Upper lobe of left lung (tissue), 6 donors: ENCODE measurements around the gene SPRR3. TPM values are rescaled to one million over a fixed set of nuclear protein-coding genes. Genes with fewer than 3 reads are reported as not detected.
"Not testable (repeated sequence)": the region's sequence is repeated elsewhere in the genome, so short reads cannot be mapped to it uniquely, and the experiment has no call there.

Source experiments
- ATAC-seq, 2 donors: fragments of 200-7000 bp; cut with Tn5 transposase; one replicate each; pipeline ENCODE4 v1.9.1; 2022; ENCODE audit warnings: mild to moderate bottlenecking in 2 of 2, moderate library complexity in 2 of 2; ENCODE audit not compliant: low FRiP score in 2 of 2
- DNase-seq, 2 donors: peaks; one replicate each; pipeline ENCODE4 v3.0.0-alpha.2; 2019 to 2020
- H3K27ac ChIP-seq, 4 donors: fragments of 200-600 bp; sonication (generic); one replicate each; pipeline ENCODE4 v1.5.1; 2016 to 2019
- H3K27me3 ChIP-seq, 4 donors: fragments of 200-600 bp; sonication (generic); one replicate each; pipeline ENCODE4 v1.5.1; 2017 to 2019
- H3K36me3 ChIP-seq, 4 donors: fragments of 200-600 bp; sonication (generic); one replicate each; pipeline ENCODE4 v1.5.1; 2016 to 2019
- H3K4me1 ChIP-seq, 4 donors: fragments of 200-600 bp; sonication (generic); one replicate each; pipeline ENCODE4 v1.5.1; 2018 to 2019
- H3K4me3 ChIP-seq, 4 donors: fragments of 200-600 bp; sonication (generic); one replicate each; pipeline ENCODE4 v1.5.1; 2017 to 2019; ENCODE audit warnings: mild to moderate bottlenecking in 2 of 4, moderate library complexity in 1 of 4
- H3K9me3 ChIP-seq, 4 donors: fragments of 200-600 bp; sonication (generic); one replicate each; pipeline ENCODE4 v1.5.1; 2018 to 2019
- EP300 ChIP-seq, 4 donors: sonication (generic); formaldehyde crosslinking; IDR thresholded peaks; one replicate each; pipeline ENCODE4 v1.5.1; 2017; ENCODE audit warnings: antibody characterized with exemption in 4 of 4, control low read depth in 2 of 4
- POLR2A ChIP-seq, 4 donors: fragments of 450-650 bp; IDR thresholded peaks; one replicate each; pipeline ENCODE4 v1.5.1; 2016 to 2017; ENCODE audit warnings: antibody characterized with exemption in 4 of 4, mild to moderate bottlenecking in 2 of 4
- POLR2AphosphoS5 ChIP-seq, 2 donors: sonication (generic); formaldehyde crosslinking; IDR thresholded peaks; one replicate each; pipeline ENCODE4 v1.5.1; 2017; ENCODE audit warnings: antibody characterized with exemption in 2 of 2
- WGBS, 2 donors: methylation state at CpG; one replicate each; pipeline ENCODE4 v1.1.5; 2017 to 2018; 5-methylcytosine and 5-hydroxymethylcytosine counted together
- total RNA-seq, 6 donors: library from RNA; depleted of rRNA in 4 of 6; stranded (reverse); fragments of >200 nt in 4 of 6; gene quantifications; one replicate each; pipeline versions ENCODE4 v1.1.0 to v1.2.1, GENCODE V29; 2016 to 2021
- TF ChIP-seq, protein P1 (sequence below), 6 experiments: fragments of 450-650 bp in 4 of 6; fragments of 200-600 bp in 2 of 6; sonication (generic) in 2 of 6; IDR thresholded peaks; one replicate each; pipeline ENCODE4 v1.5.1; 2016 to 2019; ENCODE audit warnings: antibody characterized with exemption in 6 of 6
- donor health status: DM: no; HTN: no; CAD: no; lungs with moderate emphysema.
- donor health status: DM: no; HTN: yes; CAD: no; lungs with severe emphysema.

SPRR3 gene
- total RNA-seq, 6 donors from 2014 or later = not detected

DNA sequence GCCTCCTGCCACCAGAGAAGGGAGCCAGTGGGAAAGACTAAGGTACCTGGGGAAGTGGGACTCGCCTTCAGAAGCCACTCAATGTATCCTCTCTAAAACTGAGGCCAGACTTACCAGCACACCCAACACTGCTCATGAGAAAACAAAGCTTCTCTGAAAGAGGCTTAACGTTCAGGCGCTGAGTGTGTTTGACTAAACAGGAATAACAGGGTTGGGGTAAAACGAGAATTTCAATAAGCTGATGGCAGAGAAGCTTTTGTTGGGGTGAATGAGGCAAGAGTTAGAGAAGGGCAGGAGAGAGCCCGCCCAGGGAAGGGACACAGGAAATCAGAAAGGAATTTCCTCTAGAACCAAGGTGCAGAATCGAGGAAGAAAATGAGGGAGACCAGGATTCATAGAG lies 1.7 kb upstream of the SPRR3 start:
- Histone ChIP-seq H3K27ac (no peak overlapping the region), H3K27me3 (no peaks in the 10 kb centered on the region), H3K4me1 (no peaks in the 10 kb centered on the region), H3K9me3 (no peaks in the 10 kb centered on the region), H3K36me3 (no peaks in the 10 kb centered on the region), H3K4me3 (no peak overlapping the region)
- DNase-seq = no peak
- peak in 1 of 2 donors; percentile 39 for ATAC-seq
- no peak for TF ChIP-seq POLR2AphosphoS5 (IDR thresholded peaks at IDR 0.05)
- TF ChIP-seq POLR2A (IDR thresholded peaks at IDR 0.05) = no peak
- TF ChIP-seq, protein P1, sequence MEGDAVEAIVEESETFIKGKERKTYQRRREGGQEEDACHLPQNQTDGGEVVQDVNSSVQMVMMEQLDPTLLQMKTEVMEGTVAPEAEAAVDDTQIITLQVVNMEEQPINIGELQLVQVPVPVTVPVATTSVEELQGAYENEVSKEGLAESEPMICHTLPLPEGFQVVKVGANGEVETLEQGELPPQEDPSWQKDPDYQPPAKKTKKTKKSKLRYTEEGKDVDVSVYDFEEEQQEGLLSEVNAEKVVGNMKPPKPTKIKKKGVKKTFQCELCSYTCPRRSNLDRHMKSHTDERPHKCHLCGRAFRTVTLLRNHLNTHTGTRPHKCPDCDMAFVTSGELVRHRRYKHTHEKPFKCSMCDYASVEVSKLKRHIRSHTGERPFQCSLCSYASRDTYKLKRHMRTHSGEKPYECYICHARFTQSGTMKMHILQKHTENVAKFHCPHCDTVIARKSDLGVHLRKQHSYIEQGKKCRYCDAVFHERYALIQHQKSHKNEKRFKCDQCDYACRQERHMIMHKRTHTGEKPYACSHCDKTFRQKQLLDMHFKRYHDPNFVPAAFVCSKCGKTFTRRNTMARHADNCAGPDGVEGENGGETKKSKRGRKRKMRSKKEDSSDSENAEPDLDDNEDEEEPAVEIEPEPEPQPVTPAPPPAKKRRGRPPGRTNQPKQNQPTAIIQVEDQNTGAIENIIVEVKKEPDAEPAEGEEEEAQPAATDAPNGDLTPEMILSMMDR (IDR thresholded peaks at IDR 0.05) = no peak
- no peak for TF ChIP-seq EP300 (IDR thresholded peaks at IDR 0.05)
- 56 to 65% methylated on average over 6 of the region's 6 CpGs for WGBS, 2 donors

DNA sequence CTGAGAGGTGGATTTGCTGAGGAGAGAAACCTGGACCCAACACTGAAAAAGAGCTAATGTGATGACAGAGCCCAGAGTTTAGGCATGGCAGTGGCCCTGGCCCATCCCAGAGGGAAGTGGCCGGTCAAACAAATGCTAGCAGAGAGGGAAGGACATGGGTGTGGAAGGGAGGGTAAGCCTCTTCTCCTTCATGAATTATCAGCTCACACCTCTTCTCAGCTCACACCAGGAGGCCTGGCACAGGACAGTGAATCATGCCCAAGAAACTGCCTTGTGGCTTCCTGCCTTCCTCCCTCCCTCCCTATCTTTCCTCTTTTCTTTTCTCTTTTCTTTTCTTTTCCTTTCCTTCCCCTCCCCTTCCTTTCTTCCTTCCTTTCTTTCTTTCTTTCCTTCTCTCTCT lies 1.3 kb upstream of the SPRR3 start:
- TF ChIP-seq, protein P1 (IDR thresholded peaks at IDR 0.05) = no peak
- TF ChIP-seq EP300 (IDR thresholded peaks at IDR 0.05) = no peak
- no peak for TF ChIP-seq POLR2AphosphoS5 (IDR thresholded peaks at IDR 0.05)
- TF ChIP-seq POLR2A (IDR thresholded peaks at IDR 0.05) = no peak
- ATAC-seq (no peak), DNase-seq (no peak)
- Histone ChIP-seq H3K27me3 (no peaks in the 10 kb centered on the region), H3K27ac (no peak overlapping the region), H3K4me3 (no peak overlapping the region), H3K4me1 (no peaks in the 10 kb centered on the region), H3K36me3 (no peaks in the 10 kb centered on the region), H3K9me3 (no peaks in the 10 kb centered on the region)
- WGBS, 2 donors = 82 to 86% methylated on average over 1 of the region's 1 CpG

DNA sequence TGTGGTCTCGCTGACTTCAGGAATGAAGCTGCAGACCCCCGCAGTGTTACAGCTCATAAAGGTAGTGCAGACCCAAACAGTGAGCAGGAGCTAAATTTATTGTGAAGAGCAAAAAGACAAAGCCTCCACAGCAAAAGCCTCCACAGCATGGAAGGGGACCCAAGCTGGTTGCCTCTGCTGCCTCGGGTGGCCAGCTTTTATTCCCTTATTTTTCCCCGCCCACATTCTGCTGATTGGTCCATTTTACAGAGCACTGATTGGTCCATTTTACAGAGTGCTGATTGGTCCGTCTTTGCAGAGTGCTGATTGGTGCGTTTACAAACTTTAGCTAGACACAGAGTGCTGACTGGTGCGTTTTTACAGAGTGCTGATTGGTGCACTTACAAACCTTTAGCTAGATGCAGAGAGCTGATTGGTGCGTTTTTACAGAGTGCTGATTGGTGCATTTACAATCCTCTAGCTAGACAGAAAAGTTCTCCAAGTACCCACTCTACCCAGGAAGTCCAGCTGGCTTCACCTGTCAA lies 9.7 kb downstream of the SPRR3 start:
- H3K4me3 ChIP-seq, H3K36me3 ChIP-seq, H3K27me3 ChIP-seq, H3K4me1 ChIP-seq, H3K9me3 ChIP-seq, ATAC-seq, DNase-seq, H3K27ac ChIP-seq: not testable (repeated sequence)
- WGBS, 2 donors = 77 to 83% methylated on average over 6 to 8 of the region's 8 CpGs

DNA sequence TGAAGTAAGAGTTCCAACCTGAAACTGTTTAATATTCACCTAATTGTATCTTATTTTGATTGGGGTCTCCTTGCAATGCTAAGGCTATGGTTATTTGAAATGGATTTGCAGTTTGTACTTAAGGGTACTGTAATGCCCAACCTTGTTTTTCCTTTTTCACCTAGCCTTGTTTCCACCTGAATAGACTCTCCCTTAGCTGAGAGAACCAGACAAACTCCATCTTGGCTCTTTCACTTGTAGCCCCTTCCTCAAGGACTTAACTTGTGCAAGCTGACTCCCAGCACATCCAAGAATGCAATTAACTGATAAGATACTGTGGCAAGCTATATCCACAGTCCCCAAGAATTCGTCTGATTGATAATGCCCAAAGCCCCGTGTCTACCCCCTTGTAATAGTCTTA lies 20.3 kb downstream of the SPRR3 start:
- not testable (repeated sequence) for H3K27ac ChIP-seq, H3K4me1 ChIP-seq, ATAC-seq, H3K36me3 ChIP-seq, DNase-seq, H3K27me3 ChIP-seq, H3K9me3 ChIP-seq, H3K4me3 ChIP-seq
- 27 to 30% methylated on average over 2 of the region's 2 CpGs for WGBS, 2 donors

DNA sequence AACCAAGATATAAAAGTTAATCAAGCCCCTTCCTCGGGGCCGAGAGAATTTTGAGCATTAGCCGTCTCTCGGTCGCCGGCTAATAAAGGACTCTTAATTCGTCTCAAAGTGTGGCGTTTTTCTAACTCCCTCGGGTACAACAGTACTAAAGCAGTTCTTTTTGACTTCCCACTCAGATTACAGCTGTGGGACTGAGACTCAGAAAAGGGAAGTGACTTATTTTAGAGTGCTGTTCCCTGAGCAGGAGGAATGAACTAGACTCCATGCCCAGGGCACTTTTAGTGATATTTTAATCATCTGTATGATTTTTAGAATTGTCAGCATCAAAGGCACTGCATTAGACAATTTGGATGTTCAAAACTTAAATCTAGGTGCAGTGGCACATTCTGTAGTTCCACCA lies 20.8 kb downstream of the SPRR3 start:
- H3K4me1 ChIP-seq, ATAC-seq, H3K27ac ChIP-seq, H3K27me3 ChIP-seq, H3K4me3 ChIP-seq, H3K36me3 ChIP-seq, H3K9me3 ChIP-seq, DNase-seq: not testable (repeated sequence)
- 46 to 54% methylated on average over 9 of the region's 9 CpGs for WGBS, 2 donors

DNA sequence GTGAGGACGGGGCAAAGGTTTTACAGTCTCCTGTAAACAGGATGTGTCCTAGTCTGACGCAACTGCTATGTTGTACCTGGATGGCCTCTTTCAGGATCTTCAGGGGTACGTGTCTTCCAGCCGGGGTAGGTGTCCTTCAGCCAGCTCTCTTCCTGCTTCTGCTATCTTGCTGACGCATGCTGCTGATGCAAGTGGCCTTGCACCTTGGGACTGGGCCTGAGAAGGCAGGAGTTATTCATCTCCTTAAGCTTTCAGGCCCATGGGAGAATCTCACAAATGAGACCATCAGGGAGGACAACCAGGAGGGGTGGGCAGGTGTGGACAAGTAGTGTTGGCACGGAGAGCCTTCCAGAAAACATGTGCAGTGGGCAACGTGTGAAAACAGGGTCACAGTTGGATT lies 21.6 kb downstream of the SPRR3 start:
- Histone ChIP-seq H3K36me3 (no peaks in the 10 kb centered on the region), H3K9me3 (no peaks in the 10 kb centered on the region), H3K4me3 (no peak overlapping the region), H3K27me3 (no peaks in the 10 kb centered on the region), H3K4me1 (no peaks in the 10 kb centered on the region), H3K27ac (no peak overlapping the region)
- WGBS, 2 donors = 77 to 82% methylated on average over 7 of the region's 7 CpGs
- DNase-seq = no peak
- no peak for TF ChIP-seq POLR2AphosphoS5 (IDR thresholded peaks at IDR 0.05)
- no peak for TF ChIP-seq EP300 (IDR thresholded peaks at IDR 0.05)
- TF ChIP-seq, protein P1 (IDR thresholded peaks at IDR 0.05) = no peak
- TF ChIP-seq POLR2A (IDR thresholded peaks at IDR 0.05) = no peak
- no peak for ATAC-seq
